Transverse colon (tissue), 4 donors: ENCODE results near the gene LARP6. TPM values are rescaled to one million over a fixed set of nuclear protein-coding genes. Genes with fewer than 3 reads are reported as not detected.

ENCODE experiments used
- DNase-seq: peaks from one replicate; pipeline ENCODE4 v3.0.0-alpha.2; 2019
- H3K27ac ChIP-seq, 4 donors: fragments of 200-600 bp; sonication (generic); 2 replicates each; pipeline ENCODE4 v1.5.1; 2016 to 2018; ENCODE audit warnings: inconsistent platforms in 4 of 4
- H3K27me3 ChIP-seq: fragments of 200-600 bp; sonication (generic); 2 replicates; pipeline ENCODE4 v1.5.1; 2017; ENCODE audit warnings: inconsistent platforms
- H3K36me3 ChIP-seq, 4 donors: fragments of 200-600 bp; sonication (generic); 2 replicates each; pipeline ENCODE4 v1.5.1; 2017 to 2019; ENCODE audit warnings: inconsistent platforms in 4 of 4
- H3K4me1 ChIP-seq, 4 donors: fragments of 200-600 bp; sonication (generic); 2 replicates each; pipeline ENCODE4 v1.5.1; 2017 to 2020; ENCODE audit warnings: inconsistent platforms in 4 of 4
- H3K4me3 ChIP-seq, 4 donors: fragments of 200-600 bp; sonication (generic); 1 replicate in 1 of 4; 2 replicates in 3 of 4; pipeline versions ENCODE4 v1.5.1 to v1.6.1; 2017 to 2019; ENCODE audit warnings: inconsistent platforms in 4 of 4
- H3K9me3 ChIP-seq, 2 donors: fragments of 200-600 bp; sonication (generic); 2 replicates each; pipeline ENCODE4 v1.5.1; 2017 to 2019; ENCODE audit warnings: inconsistent platforms in 2 of 2
- EP300 ChIP-seq: sonication (generic); formaldehyde crosslinking; IDR thresholded peaks from one replicate; pipeline ENCODE4 v1.6.1; 2017; ENCODE audit warnings: antibody characterized with exemption, low read depth
- POLR2A ChIP-seq: fragments of 450-650 bp; IDR thresholded peaks from one replicate; pipeline ENCODE4 v1.6.1; 2016; ENCODE audit warnings: antibody characterized with exemption, mild to moderate bottlenecking, moderate library complexity
- POLR2AphosphoS5 ChIP-seq, 3 donors: sonication (generic); formaldehyde crosslinking; IDR thresholded peaks; one replicate each; pipeline ENCODE4 v1.6.1; 2016; ENCODE audit warnings: antibody characterized with exemption in 3 of 3
- WGBS, 2 donors: methylation state at CpG; one replicate each; pipeline ENCODE4 v1.1.5; 2018; ENCODE audit warnings: low coverage in 1 of 2; 5-methylcytosine and 5-hydroxymethylcytosine counted together
- in situ Hi-C, 4 donors: fragments of 200-750 bp; cut with MboI; loops; one replicate each; pipeline versions ENCODE4 v1.15.0 to v1.15.1; 2017; ENCODE audit warnings: low sequenced_read_pairs in 3 of 4, low pct_ligation_motif_present in 1 of 4, low pct_unique_long_range_greater_than_20kb in 1 of 4
- intact Hi-C: fragments of 100-400 bp; cut with DNase I; formaldehyde crosslinking; loops from one replicate; pipeline ENCODE4 v1.15.1; 2023; ENCODE audit warnings: low total_unique reads
- total RNA-seq, 4 donors: library from RNA; depleted of rRNA; stranded (reverse); fragments of >200 nt; gene quantifications; one replicate each; pipeline ENCODE4 v1.1.0, GENCODE V29; 2016
- TF ChIP-seq, protein P1 (sequence below), 5 experiments: fragments of 200-600 bp in 3 of 5; fragments of 450-650 bp in 2 of 5; sonication (generic) in 3 of 5; IDR thresholded peaks; 1 replicate in 2 of 5; 2 replicates in 3 of 5; pipeline ENCODE4 v1.5.1; 2016 to 2017; ENCODE audit warnings: antibody characterized with exemption in 5 of 5, inconsistent platforms in 3 of 5, mild to moderate bottlenecking in 2 of 5, moderate library complexity in 1 of 5

Gene LARP6
- total RNA-seq, 4 donors from 2014 or later, result 0.75 to 41.0 (median 8.3) TPM

GRCh38 chr15:70892002-70892911 lies 38.3 kb upstream of the LARP6 start, which contains the start of the genes LRRC49 and THAP10:
LRRC49 (plus strand) TSS chr15:70892826; CDS start chr15:70892895, 69 bp downstream.
THAP10 (minus strand) TSS chr15:70892433; CDS start chr15:70892272, 161 bp downstream.
- Histone ChIP-seq H3K27ac (peak within 1 kb of the TSS; percentile 78 to 87 (median 84)), H3K4me1 (peaks cover 3 to 22% (median 8%) of the 10 kb centered on the region in 4 donors), H3K9me3 (no peaks in the 10 kb centered on the region), H3K36me3 (no peaks in the 10 kb centered on the region), H3K27me3 (no peaks in the 10 kb centered on the region), H3K4me3 (peak within 1 kb of the TSS; percentile 64 to 81 (median 76))
- intact Hi-C loops (no loop called here), in situ Hi-C loops (no loop called here)
- DNase-seq, result peak; percentile 84
- no peak for TF ChIP-seq EP300
- no peak for TF ChIP-seq POLR2A
- no peak for TF ChIP-seq POLR2AphosphoS5 (IDR thresholded peaks at IDR 0.05)
- TF ChIP-seq, protein P1, sequence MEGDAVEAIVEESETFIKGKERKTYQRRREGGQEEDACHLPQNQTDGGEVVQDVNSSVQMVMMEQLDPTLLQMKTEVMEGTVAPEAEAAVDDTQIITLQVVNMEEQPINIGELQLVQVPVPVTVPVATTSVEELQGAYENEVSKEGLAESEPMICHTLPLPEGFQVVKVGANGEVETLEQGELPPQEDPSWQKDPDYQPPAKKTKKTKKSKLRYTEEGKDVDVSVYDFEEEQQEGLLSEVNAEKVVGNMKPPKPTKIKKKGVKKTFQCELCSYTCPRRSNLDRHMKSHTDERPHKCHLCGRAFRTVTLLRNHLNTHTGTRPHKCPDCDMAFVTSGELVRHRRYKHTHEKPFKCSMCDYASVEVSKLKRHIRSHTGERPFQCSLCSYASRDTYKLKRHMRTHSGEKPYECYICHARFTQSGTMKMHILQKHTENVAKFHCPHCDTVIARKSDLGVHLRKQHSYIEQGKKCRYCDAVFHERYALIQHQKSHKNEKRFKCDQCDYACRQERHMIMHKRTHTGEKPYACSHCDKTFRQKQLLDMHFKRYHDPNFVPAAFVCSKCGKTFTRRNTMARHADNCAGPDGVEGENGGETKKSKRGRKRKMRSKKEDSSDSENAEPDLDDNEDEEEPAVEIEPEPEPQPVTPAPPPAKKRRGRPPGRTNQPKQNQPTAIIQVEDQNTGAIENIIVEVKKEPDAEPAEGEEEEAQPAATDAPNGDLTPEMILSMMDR (IDR thresholded peaks at IDR 0.05), result no peak
- 0 to 3% methylated on average over 3 to 46 of the region's 61 CpGs for WGBS, 2 donors

- intact Hi-C loops, result no loop called here
- Histone ChIP-seq H3K4me3 (no peak overlapping the region), H3K27me3 (no peaks in the 10 kb centered on the region), H3K36me3 (no peaks in the 10 kb centered on the region), H3K9me3 (no peaks in the 10 kb centered on the region), H3K27ac (no peak overlapping the region), H3K4me1 (no peaks in the 10 kb centered on the region)
- TF ChIP-seq EP300 (no peak), POLR2AphosphoS5 (IDR thresholded peaks at IDR 0.05) (no peak), POLR2A (no peak)
- TF ChIP-seq, protein P1 (IDR thresholded peaks at IDR 0.05), result no peak
- in situ Hi-C loops, result no loop called here
- whole genome bisulfite sequencing, 2 donors, result 77 to 81% methylated on average over 2 of the region's 2 CpGs
- DNase-seq, result no peak
Measured at GRCh38 chr15:70882361-70882760, 28.4 kb upstream of the LARP6 start.

DNA sequence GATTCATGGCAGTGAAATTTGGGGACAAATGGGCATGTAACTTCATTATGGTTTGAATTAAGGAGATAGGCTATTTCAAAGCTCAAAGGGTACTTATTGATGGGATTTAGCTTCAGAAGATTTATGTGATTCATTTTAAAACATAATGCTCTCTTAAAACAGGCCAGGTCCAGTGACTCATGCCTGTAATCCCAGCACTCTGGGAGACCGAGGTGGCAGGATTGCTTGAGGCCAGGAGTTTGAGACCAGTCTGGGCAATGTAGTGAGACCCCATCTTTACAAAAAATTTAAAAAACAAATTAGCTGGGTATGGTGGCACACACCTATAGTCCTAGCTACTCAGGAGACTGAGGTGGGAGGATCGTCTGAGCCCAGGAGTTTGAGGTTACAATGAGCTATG lies 26.8 kb upstream of the LARP6 start:
- no peak for TF ChIP-seq POLR2AphosphoS5 (IDR thresholded peaks at IDR 0.05)
- TF ChIP-seq, protein P1 (IDR thresholded peaks at IDR 0.05), result no peak
- TF ChIP-seq POLR2A, result no peak
- no peaks in the 10 kb centered on the region for H3K9me3 ChIP-seq
- H3K4me1 ChIP-seq, result no peaks in the 10 kb centered on the region
- H3K27me3 ChIP-seq, result no peaks in the 10 kb centered on the region
- H3K36me3 ChIP-seq, result no peaks in the 10 kb centered on the region
- intact Hi-C loops (no loop called here), in situ Hi-C loops (no loop called here)
- WGBS, 2 donors, result 81 to 90% methylated on average over 2 of the region's 2 CpGs
- H3K27ac ChIP-seq, result no peak overlapping the region
- no peak for DNase-seq
- H3K4me3 ChIP-seq, result no peak overlapping the region

DNA sequence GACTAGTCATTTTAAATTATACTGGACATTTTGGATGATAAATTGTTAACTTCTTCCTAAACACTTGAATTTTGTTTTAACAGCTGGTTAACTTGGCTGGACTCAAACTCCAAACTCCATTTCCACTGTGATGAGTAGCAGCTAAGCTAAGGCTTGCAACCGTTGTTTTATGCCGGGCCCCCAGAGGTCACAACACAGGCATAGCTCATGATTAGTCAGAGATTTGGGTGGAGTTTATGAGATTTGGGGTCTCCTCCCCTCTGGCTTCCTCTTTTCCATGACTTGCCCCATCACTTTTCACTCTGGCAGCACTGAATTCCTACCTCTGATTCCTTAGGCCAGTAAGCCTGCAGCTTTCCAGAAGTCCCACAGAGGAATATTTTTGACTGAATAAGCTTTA lies 25.4 kb upstream of the LARP6 start:
- in situ Hi-C loops (no loop called here), intact Hi-C loops (no loop called here)
- Histone ChIP-seq H3K27me3 (peaks cover 5% of the 10 kb centered on the region), H3K4me3 (no peak overlapping the region), H3K36me3 (no peaks in the 10 kb centered on the region), H3K27ac (no peak overlapping the region), H3K4me1 (no peaks in the 10 kb centered on the region), H3K9me3 (no peaks in the 10 kb centered on the region)
- no peak for DNase-seq
- WGBS, 2 donors, result 48 to 50% methylated on average over 2 of the region's 2 CpGs
- TF ChIP-seq, protein P1 (IDR thresholded peaks at IDR 0.05), result no peak
- TF ChIP-seq POLR2A, result no peak
- TF ChIP-seq EP300, result no peak
